Measurements from ENCODE around the gene SLC29A1. TPM values are rescaled to one million over a fixed set of nuclear protein-coding genes. Genes with fewer than 3 reads are reported as not detected.
"Not testable (repeated sequence)": the region's sequence is repeated elsewhere in the genome, so short reads cannot be mapped to it uniquely, and the experiment has no call there.

Gene SLC29A1
- total RNA-seq, 4 donors from 2014 or later = 51.4 to 83.1 (median 63.8) TPM

DNA sequence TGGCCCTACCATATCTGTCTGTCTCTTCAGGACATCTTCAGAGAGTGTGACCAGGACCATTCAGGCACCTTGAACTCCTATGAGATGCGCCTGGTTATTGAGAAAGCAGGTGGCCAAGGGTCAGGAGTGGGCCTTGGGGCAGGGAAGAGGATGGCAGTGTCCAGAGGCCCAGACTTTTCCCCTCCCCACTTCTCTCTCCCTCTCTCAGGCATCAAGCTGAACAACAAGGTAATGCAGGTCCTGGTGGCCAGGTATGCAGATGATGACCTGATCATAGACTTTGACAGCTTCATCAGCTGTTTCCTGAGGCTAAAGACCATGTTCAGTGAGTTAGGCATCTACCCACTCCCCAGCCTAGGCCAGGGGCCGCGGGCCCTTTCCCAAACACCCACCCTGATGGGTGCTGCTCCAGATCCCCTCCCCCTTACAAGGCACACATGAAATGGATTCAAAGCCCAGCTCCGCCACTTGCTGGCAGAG is 40.4 kb upstream of the SLC29A1 start:
- no peaks in the 10 kb centered on the region for H3K36me3 ChIP-seq
- no peak overlapping the region for H3K4me3 ChIP-seq
- no peak overlapping the region for H3K27ac ChIP-seq
- 94 to 96% methylated on average over 4 of the region's 4 CpGs for WGBS, 2 donors
- H3K4me1 ChIP-seq = peaks cover 0 to 6% (median 0%) of the 10 kb centered on the region in 4 donors
- DNase-seq (ENCODE audit: low spot score in 2 of 2) = no peak
- TF ChIP-seq, protein P1, sequence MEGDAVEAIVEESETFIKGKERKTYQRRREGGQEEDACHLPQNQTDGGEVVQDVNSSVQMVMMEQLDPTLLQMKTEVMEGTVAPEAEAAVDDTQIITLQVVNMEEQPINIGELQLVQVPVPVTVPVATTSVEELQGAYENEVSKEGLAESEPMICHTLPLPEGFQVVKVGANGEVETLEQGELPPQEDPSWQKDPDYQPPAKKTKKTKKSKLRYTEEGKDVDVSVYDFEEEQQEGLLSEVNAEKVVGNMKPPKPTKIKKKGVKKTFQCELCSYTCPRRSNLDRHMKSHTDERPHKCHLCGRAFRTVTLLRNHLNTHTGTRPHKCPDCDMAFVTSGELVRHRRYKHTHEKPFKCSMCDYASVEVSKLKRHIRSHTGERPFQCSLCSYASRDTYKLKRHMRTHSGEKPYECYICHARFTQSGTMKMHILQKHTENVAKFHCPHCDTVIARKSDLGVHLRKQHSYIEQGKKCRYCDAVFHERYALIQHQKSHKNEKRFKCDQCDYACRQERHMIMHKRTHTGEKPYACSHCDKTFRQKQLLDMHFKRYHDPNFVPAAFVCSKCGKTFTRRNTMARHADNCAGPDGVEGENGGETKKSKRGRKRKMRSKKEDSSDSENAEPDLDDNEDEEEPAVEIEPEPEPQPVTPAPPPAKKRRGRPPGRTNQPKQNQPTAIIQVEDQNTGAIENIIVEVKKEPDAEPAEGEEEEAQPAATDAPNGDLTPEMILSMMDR (IDR thresholded peaks at IDR 0.05) = no peak
- TF ChIP-seq EP300 (IDR thresholded peaks at IDR 0.05) = no peak
- no peak for TF ChIP-seq POLR2A (IDR thresholded peaks at IDR 0.05)
- no peaks in the 10 kb centered on the region for H3K9me3 ChIP-seq
- H3K27me3 ChIP-seq = no peaks in the 10 kb centered on the region

DNA sequence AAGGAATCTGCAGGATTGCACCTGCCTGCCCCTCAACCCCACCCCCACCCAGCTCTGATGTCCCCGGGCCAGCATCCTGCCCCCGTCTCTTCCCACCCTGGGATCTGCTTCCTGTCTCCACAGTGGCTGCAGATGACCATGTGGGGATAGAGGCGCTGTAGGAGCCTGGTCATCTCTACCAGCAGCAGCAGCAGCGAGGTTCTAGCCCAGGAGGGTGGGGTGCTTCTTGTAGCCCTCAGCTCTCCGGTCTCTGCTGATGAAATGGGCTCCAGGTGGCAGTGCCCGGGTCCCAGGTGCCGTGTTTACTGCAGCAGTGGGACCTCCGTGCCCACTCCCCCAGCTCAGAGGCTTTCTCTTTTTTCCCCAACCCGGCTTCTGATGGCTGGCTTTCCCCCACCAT is 39.6 kb upstream of the SLC29A1 start:
- H3K27ac ChIP-seq = no peak overlapping the region
- 67 to 76% methylated on average over 8 to 9 of the region's 9 CpGs for WGBS, 2 donors
- DNase-seq (ENCODE audit: low spot score in 2 of 2) = no peak
- H3K27me3 ChIP-seq = no peaks in the 10 kb centered on the region
- TF ChIP-seq, protein P1 (IDR thresholded peaks at IDR 0.05) = no peak
- no peak for TF ChIP-seq POLR2A (IDR thresholded peaks at IDR 0.05)
- no peak for TF ChIP-seq EP300 (IDR thresholded peaks at IDR 0.05)
- no peaks in the 10 kb centered on the region for H3K9me3 ChIP-seq
- H3K36me3 ChIP-seq = no peaks in the 10 kb centered on the region
- H3K4me1 ChIP-seq = no peaks in the 10 kb centered on the region
- no peak overlapping the region for H3K4me3 ChIP-seq

DNA sequence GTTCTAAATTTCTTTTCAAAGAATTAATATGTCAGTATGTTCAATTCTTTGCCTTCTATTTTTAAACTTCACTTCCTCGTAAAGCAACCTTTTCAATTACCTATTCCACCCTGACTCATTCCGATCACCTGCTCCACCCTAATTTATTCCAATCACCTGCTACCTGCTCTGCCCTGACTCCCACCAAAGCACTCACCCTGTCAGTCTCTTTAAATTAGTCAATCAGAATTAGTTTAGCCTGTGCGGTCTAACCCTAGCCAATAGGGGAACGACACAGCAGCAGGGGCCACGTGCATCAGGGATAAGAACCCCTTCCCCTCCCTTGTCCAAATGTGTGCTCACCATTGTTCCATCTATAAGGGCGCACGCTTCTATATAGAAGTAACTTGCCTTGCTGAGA is 38.0 kb upstream of the SLC29A1 start:
- not testable (repeated sequence) for DNase-seq (ENCODE audit: low spot score in 2 of 2); H3K36me3 ChIP-seq; H3K27ac ChIP-seq; H3K4me3 ChIP-seq; H3K27me3 ChIP-seq; H3K4me1 ChIP-seq; H3K9me3 ChIP-seq
- 72 to 73% methylated on average over 7 of the region's 7 CpGs for WGBS, 2 donors

DNA sequence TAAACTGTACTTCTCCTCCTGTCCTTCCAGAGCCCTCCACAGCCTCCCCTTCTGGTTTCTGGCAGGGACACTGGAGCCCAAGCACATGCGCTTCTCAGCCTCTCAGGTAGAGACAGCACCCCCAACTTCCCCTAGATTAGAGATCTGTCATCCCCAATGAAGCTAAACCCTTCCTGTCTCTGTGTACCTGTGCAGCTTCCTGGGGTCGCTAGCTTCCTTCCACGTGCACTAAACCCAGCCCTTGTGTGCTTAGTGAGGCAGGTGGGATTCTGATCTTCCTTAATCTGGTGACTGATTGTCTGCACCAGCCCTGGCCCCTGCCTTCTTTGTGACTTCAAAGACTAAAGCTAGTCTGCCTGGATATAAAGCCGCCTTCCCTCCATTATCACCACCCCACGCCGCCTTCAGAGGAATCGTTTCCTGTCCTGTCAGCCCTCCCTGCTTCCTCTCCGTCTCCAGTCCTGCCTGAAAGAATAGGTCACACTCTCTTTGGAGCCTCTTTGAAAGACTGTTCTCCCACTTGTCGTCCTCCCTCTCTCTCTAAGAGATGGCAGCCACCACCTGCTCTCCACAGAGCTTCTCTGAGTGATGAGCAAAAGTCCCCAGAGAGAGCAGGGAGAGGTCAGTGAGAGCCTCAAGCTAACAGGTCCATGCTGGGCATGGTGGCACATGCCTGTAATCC is 37.3 kb upstream of the SLC29A1 start:
- Histone ChIP-seq H3K9me3 (no peaks in the 10 kb centered on the region), H3K27me3 (no peaks in the 10 kb centered on the region), H3K36me3 (no peaks in the 10 kb centered on the region), H3K4me3 (no peak overlapping the region), H3K4me1 (no peaks in the 10 kb centered on the region), H3K27ac (peak overlapping the region in 1 of 4 donors; percentile 2)
- 38 to 40% methylated on average over 9 of the region's 9 CpGs for WGBS, 2 donors
- TF ChIP-seq, protein P1 (IDR thresholded peaks at IDR 0.05) = no peak
- TF ChIP-seq EP300 (IDR thresholded peaks at IDR 0.05) = no peak
- no peak for TF ChIP-seq POLR2A (IDR thresholded peaks at IDR 0.05)
- no peak for DNase-seq (ENCODE audit: low spot score in 2 of 2)

DNA sequence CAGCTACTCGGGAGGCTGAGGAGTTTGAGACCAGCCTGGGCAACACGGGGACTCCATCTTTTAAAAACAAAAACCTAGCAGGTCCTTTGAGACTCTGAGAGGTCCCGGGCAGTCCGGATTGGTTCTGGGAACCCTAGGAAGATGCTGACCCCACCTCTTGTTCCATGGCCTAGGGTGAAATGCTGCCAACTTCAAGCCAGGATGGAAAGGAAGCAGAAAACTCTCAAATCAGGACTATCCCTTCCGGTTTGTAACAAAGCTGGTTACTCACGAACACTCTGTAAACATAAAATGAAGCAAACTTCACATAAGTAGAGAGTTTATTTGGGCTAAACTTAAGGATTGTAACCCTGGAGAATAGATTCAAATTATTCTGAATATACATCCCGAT is 36.8 kb upstream of the SLC29A1 start:
- Histone ChIP-seq H3K27ac (peak overlapping the region in 1 of 4 donors; percentile 38), H3K36me3 (no peaks in the 10 kb centered on the region), H3K9me3 (no peaks in the 10 kb centered on the region), H3K4me1 (no peaks in the 10 kb centered on the region), H3K27me3 (no peaks in the 10 kb centered on the region), H3K4me3 (no peak overlapping the region)
- 58 to 71% methylated on average over 7 of the region's 7 CpGs for WGBS, 2 donors
- no peak for TF ChIP-seq POLR2A (IDR thresholded peaks at IDR 0.05)
- TF ChIP-seq, protein P1 (IDR thresholded peaks at IDR 0.05) = no peak
- TF ChIP-seq EP300 (IDR thresholded peaks at IDR 0.05) = no peak
- no peak for DNase-seq (ENCODE audit: low spot score in 2 of 2)
